ENCODE measurements around the gene STX5.
"Not testable (repeated sequence)": the region's sequence is repeated elsewhere in the genome, so short reads cannot be mapped to it uniquely, and the experiment has no call there.

The STX5 gene

DNA sequence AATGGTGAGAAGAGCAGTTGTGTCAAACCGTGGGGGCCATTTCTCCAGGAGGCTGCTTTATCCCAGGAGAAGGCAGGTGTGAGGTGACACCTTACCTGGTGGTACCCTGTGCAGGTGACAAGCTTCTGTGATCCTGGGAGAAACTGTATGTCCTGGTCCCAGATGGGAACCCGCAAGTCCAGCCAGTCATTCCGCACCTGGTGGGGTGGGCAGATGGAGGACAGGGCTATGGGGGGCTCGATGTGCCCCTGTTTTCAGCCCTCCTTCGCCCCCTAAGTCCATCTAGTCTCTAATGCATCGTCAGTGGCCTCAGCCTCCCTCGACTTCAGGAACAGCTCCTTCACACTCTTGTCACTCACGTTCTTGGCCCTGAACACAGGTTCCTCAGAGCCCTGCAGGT is 3.5 kb upstream of the STX5 start:
- H3K4me3 ChIP-seq (ENCODE audit: low read depth, low read length) = no peak overlapping the region
- TF ChIP-seq, protein P1, sequence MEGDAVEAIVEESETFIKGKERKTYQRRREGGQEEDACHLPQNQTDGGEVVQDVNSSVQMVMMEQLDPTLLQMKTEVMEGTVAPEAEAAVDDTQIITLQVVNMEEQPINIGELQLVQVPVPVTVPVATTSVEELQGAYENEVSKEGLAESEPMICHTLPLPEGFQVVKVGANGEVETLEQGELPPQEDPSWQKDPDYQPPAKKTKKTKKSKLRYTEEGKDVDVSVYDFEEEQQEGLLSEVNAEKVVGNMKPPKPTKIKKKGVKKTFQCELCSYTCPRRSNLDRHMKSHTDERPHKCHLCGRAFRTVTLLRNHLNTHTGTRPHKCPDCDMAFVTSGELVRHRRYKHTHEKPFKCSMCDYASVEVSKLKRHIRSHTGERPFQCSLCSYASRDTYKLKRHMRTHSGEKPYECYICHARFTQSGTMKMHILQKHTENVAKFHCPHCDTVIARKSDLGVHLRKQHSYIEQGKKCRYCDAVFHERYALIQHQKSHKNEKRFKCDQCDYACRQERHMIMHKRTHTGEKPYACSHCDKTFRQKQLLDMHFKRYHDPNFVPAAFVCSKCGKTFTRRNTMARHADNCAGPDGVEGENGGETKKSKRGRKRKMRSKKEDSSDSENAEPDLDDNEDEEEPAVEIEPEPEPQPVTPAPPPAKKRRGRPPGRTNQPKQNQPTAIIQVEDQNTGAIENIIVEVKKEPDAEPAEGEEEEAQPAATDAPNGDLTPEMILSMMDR (conservative IDR thresholded peaks at IDR 0.05; ENCODE audit: low read depth, low read length) = no peak
- DNase-seq (ENCODE audit: low read depth) = no peak

GRCh38 chr11:62832336-62833234 is 734 bp upstream of the STX5 start, which contains the start of gene TEX54:
TSS of gene TEX54 (minus strand) at chr11:62832841.
- no peak for DNase-seq (ENCODE audit: low read depth)
- H3K4me3 ChIP-seq (ENCODE audit: low read depth, low read length) = peak within 1 kb of the TSS; percentile 89
- TF ChIP-seq, protein P1 (conservative IDR thresholded peaks at IDR 0.05; ENCODE audit: low read depth, low read length) = no peak

- no peak for DNase-seq (ENCODE audit: low read depth)
- TF ChIP-seq, protein P1 (conservative IDR thresholded peaks at IDR 0.05; ENCODE audit: low read depth, low read length) = no peak
- H3K4me3 ChIP-seq (ENCODE audit: low read depth, low read length) = peak overlapping the region; percentile 89
These were observed 839 bp downstream of the STX5 start for GRCh38 chr11:62830904-62831519.

- not testable (repeated sequence) for H3K4me3 ChIP-seq (ENCODE audit: low read depth, low read length); DNase-seq (ENCODE audit: low read depth)
These were observed 3.7 kb downstream of the STX5 start for GRCh38 chr11:62828130-62828529.

DNA sequence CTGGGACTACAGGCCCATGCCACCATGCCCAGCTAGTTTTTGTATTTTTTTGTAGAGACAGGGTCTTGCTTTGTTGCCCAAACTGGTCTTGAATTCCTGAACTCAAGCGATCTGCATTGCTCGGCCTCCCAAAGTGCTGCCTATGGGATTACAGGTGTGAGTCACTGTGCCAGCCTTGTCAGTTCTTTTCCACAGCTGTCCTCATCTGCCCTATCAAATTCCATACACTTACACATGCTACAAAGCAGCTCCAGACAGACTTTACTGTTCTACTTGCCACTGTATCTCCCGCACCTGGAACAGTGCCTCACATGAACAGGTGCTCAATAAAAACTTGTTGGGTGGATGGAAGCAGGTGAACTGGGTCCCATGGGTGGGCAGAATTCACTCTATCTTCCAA is 8.2 kb downstream of the STX5 start:
- TF ChIP-seq, protein P1 (conservative IDR thresholded peaks at IDR 0.05; ENCODE audit: low read depth, low read length) = no peak
- DNase-seq (ENCODE audit: low read depth) = no peak
- no peak overlapping the region for H3K4me3 ChIP-seq (ENCODE audit: low read depth, low read length)

DNA sequence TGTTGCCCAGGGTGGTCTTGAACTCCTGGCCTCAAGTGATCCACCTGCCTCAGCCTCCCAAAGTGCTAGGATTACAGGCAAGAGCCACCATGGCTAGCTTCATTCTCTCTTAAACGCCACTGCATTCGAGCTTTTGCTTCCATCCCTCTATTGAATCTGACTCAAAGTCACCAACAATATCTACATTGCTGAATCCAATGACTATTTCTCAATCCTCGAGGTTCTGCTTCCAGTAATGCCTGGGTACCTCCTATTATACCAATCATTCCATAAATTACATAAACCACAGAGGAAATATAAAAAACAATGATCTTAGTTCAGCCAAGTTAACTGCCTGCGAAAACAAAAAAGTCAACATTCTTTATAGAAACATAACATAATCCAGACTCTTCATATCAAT is 14.7 kb downstream of the STX5 start:
- no peak overlapping the region for H3K4me3 ChIP-seq (ENCODE audit: low read depth, low read length)
- TF ChIP-seq, protein P1 (conservative IDR thresholded peaks at IDR 0.05; ENCODE audit: low read depth, low read length) = no peak
- DNase-seq (ENCODE audit: low read depth) = no peak

GRCh38 chr11:62816557-62816956 is 15.3 kb downstream of the STX5 start:
- TF ChIP-seq, protein P1 (conservative IDR thresholded peaks at IDR 0.05; ENCODE audit: low read depth, low read length) = no peak
- no peak overlapping the region for H3K4me3 ChIP-seq (ENCODE audit: low read depth, low read length)
- DNase-seq (ENCODE audit: low read depth) = no peak
